Muscle layer of duodenum (tissue), 2 donors: ENCODE results near the gene GLB1L.
"Not testable (repeated sequence)": the region's sequence is repeated elsewhere in the genome, so short reads cannot be mapped to it uniquely, and the experiment has no call there.

ENCODE experiments used
- H3K27ac ChIP-seq: one replicate; pipeline ENCODE4 v1.7.0; 2013; ENCODE audit warnings: mild to moderate bottlenecking, low read length
- H3K27me3 ChIP-seq: one replicate; pipeline ENCODE4 v1.7.0; 2013; ENCODE audit warnings: low read depth, mild to moderate bottlenecking, control low read depth, low read length
- H3K36me3 ChIP-seq, 2 donors: one replicate each; pipeline ENCODE4 v1.7.0; 2013; ENCODE audit warnings: low read length in 2 of 2, control low read depth in 1 of 2, mild to moderate bottlenecking in 1 of 2; ENCODE audit not compliant: insufficient read depth in 2 of 2, control insufficient read depth in 1 of 2
- H3K4me1 ChIP-seq, 2 donors: one replicate each; pipeline ENCODE4 v1.7.0; 2013; ENCODE audit warnings: low read length in 2 of 2, mild to moderate bottlenecking in 2 of 2, control low read depth in 1 of 2, moderate library complexity in 1 of 2; ENCODE audit not compliant: insufficient read depth in 2 of 2, control insufficient read depth in 1 of 2
- H3K4me3 ChIP-seq, 2 donors: one replicate each; pipeline ENCODE4 v1.7.0; 2013; ENCODE audit warnings: low read length in 2 of 2, low read depth in 1 of 2, mild to moderate bottlenecking in 1 of 2
- H3K9me3 ChIP-seq, 2 donors: one replicate each; pipeline ENCODE4 v1.7.0; 2013; ENCODE audit warnings: low read length in 2 of 2, control low read depth in 1 of 2, mild to moderate bottlenecking in 1 of 2; ENCODE audit not compliant: control insufficient read depth in 1 of 2
- donor health status: healthy.

GLB1L gene

DNA sequence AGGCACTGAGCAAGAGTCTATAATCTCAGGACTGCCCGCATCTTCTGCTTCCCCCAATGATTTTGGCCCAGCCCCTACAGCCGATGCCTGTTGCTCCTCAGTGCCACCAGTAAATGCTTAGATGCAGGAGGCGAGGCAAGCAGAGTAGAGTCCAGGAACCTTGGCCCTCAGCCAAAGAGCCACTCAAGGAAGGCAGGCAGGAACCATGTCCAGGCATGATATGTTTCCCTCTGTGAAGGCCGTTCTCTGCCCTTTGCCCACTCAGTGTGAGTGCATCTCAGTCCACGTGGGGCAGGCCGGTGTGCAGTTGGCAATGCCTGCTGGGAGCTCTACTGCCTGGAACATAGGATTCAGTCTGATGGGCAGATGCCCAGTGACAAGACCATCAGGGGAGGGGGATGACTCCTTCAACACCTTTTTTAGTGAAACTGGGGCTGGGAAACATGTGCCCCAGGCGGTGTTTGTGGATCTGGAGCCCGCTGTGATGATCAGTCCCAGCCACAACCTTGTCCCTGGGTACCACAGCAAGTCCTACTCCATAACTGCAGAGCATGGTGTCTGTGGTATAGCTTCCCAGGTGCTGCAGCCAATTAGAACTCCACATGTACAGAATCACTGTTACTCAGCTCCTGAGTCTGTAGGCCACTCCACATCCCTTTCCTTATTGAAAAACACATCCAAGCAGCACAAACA, 24.3 kb upstream of the GLB1L start:
- Histone ChIP-seq H3K4me1 (peaks cover 0 to 5% of the 10 kb centered on the region in 2 donors), H3K27ac (no peak overlapping the region), H3K27me3 (no peaks in the 10 kb centered on the region), H3K4me3 (no peak overlapping the region), H3K9me3 (no peaks in the 10 kb centered on the region), H3K36me3 (peaks cover 0 to 4% of the 10 kb centered on the region in 2 donors)

DNA sequence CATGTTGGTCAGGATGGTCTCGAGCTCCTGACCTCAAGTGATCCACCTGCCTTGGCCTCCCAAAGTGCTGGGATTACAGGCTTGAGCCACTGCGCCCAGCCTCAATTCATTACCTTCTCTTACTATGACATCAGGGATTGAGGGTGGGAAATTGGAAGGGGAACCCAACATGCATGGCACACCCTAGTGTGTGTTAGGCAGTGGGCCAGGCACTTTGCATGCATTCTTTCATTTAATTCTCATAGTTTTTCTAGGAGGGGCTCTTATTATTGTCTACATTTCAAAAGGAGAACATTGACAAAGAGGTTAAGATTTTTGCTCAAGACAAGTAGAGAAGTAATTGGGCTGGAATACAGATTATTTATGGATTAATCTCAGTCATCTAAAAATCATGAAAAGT, 23.1 kb upstream of the GLB1L start:
- no peaks in the 10 kb centered on the region for H3K4me1 ChIP-seq
- no peaks in the 10 kb centered on the region for H3K9me3 ChIP-seq
- no peaks in the 10 kb centered on the region for H3K27me3 ChIP-seq
- H3K27ac ChIP-seq, result no peak overlapping the region
- no peaks in the 10 kb centered on the region for H3K36me3 ChIP-seq
- no peak overlapping the region for H3K4me3 ChIP-seq

DNA sequence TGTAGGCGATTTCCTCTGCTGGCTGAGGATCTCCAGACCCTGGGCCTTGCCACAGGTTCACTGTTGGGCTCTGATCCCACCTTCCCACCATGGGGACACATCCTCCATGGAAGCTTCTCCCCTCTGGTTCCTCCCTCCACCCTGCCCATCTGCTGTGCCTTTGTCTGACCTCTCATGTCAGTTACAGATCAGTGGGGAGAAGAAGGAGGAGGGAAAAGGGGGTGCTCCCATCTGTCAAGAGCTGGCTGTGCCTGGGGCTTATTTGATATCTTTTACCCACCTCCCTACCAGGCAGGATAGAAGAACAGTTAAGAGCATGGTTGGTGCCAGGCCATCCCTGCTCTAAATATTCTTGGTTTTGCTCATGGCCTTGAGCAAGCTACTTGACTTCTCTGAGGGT, 21.6 kb upstream of the GLB1L start:
- Histone ChIP-seq H3K4me1 (no peaks in the 10 kb centered on the region), H3K27ac (no peak overlapping the region), H3K9me3 (no peaks in the 10 kb centered on the region), H3K4me3 (no peak overlapping the region), H3K36me3 (no peaks in the 10 kb centered on the region), H3K27me3 (peaks cover 5% of the 10 kb centered on the region)

DNA sequence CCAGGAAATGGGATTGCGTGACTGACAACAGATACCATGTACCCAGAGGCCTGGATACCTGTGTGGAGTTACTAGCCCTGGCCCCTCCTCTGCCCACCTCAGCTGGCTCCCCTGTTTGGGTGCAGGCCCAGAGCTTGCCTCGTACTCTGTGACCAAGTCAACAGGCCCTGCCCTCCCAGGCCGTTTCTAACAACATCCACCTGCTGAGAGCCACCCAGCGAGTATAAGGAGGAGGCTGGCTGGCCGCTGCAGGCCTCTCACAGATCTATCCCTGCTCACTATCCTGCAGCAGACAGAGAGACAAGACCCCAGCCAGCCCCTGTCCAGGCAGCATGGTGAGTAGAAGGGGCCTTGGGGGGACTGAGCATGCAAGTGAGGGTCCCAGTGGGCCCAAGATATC, 21.0 kb upstream of the GLB1L start:
- Histone ChIP-seq H3K27ac (no peak overlapping the region), H3K4me3 (no peak overlapping the region), H3K36me3 (no peaks in the 10 kb centered on the region), H3K27me3 (peaks cover 5% of the 10 kb centered on the region), H3K4me1 (no peaks in the 10 kb centered on the region), H3K9me3 (no peaks in the 10 kb centered on the region)

DNA sequence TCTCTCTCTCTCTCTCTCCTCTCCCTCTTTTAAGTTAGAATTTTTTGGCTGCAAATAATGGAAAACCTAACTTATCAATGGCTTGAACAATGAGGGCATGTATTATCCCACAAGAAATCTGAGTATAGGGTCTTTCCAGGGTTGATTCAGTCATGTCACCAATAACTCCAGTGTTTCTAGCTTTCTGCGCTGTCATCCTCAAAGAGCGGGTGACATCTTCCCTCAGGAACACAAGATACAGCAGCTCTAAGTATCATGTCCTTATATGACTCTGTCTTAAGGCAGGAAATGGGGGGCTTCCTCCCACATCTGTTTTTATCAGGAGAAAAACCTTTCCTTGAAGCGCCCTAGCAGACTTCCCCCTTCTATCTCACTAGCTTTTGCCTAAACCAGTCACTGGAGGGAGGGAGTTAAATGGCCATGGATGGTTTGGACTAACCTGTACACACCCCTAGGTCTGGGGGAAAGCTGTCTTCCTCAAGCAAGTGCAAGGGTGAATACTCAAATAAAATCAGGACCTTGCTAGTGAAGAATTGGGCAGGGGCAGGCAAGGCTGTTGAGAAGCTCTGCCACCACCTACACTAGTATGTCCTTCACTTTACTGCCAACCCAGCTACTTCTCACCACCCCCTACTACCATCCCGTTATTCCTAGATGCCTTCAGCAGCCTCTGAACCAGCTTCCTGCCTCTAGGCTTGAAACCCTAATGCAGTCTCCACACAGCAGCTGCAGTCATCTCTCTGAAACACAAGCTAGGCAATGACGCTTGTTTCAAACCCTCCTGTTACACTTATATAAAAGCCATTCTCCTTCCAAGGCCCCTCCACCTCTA, 16.0 kb upstream of the GLB1L start:
- Histone ChIP-seq H3K4me3 (no peak overlapping the region), H3K4me1 (no peaks in the 10 kb centered on the region), H3K36me3 (no peaks in the 10 kb centered on the region), H3K9me3 (no peaks in the 10 kb centered on the region), H3K27ac (no peak overlapping the region), H3K27me3 (peaks cover 5% of the 10 kb centered on the region)

DNA sequence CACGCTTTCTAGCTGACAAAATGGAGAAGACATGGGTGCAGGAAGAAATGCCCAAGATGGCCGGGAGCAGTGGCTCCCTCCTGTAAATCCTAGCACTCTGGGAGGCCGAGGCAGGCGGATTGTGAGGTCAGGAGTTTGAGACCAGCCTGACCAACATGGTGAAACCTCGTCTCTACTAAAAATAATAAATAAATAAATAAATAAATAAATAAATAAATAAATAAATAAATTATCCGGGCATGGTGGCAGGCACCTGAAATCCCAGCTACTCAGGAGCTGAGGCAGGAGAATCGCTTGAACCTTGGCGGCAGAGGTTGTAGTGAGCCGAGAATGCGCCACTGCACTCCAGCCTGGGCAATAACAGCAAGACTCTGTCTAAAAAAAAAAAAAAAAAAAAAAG, 13.7 kb upstream of the GLB1L start:
- H3K9me3 ChIP-seq, H3K36me3 ChIP-seq, H3K4me1 ChIP-seq, H3K27ac ChIP-seq, H3K27me3 ChIP-seq, H3K4me3 ChIP-seq: not testable (repeated sequence)

DNA sequence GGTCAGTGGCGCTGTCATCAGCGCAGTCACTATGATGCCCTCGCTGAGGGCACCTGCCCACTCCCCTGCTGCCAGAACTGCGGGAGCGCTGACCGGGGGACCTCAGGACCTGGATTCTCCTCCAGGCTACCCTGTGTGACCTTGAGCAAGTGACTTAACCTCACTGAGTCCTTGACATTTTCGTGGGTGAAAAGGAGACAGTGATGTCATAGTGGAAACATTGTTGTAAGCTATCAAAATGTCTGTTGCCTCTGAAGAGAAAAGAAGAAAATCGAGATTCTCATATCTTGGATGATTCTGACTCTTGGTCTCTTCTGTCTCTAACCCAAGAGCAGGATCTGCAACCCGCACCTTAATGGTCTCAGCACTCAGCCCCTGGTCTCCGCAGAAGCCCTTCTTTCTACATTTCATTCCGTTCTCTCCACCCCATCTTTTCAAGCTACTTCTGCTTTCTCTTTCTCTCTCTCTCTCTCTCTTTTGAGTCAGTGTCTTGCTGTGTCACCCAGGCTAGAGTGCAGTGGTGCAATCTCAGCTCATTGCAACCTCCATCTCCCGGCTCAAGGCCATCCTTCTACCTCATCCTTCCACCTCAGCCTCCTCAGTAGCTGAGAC, 9.5 kb upstream of the GLB1L start:
- no peaks in the 10 kb centered on the region for H3K27me3 ChIP-seq
- peak overlapping the region; percentile 33 for H3K27ac ChIP-seq
- H3K4me1 ChIP-seq, result peaks cover 8 to 15% of the 10 kb centered on the region in 2 donors
- no peaks in the 10 kb centered on the region for H3K9me3 ChIP-seq
- H3K36me3 ChIP-seq, result peaks cover 0 to 11% of the 10 kb centered on the region in 2 donors
- H3K4me3 ChIP-seq, result peak overlapping the region; percentile 75 to 84

DNA sequence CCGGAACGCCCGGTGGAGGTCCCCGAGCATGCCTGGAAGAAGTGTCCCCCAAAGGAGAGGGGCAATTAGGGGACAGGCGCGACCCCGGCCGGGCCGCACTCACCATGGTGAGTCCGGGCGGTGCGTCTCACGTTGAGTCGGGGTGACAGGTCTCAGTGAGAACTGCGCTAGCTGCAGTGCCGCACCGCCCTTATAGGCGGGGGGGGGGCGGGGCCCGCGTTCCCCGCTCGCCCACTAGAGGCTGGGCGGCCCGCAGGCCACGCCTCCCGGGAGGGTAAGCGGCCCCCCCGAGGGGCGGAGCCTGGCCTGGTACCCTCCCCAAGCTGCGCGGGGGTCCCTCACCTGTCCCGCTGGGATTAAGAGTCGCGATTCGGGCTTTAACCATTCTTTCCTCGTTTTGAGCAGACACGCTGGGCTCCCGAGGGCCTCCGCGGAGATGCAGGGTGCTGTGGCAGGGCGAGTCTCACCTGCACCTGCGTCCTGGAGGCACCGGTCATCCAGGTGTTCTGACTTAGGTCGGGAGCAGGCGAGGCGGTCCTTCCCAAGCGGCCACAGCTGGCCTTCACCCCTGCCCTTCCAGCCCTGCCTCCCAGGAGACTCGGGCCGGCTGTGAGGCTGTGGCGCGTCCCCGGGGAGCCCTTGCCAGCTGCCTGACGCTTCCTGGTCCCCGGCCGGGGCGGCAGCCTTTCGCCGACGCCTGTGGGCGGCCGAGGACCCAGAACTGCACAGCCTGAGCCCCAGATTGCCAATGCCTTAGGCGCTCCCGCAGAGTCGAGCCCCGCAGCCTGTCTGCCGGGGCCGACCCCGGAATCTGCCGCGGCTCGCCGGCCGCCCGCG, 8.7 kb upstream of the GLB1L start, which contains the start of gene TUBA4A:
Gene TUBA4A, minus strand, starts transcription at position 166 of the 837 bp plus-strand sequence. Its CDS starts 60 bp downstream, at position 106.
- H3K36me3 ChIP-seq, result peaks cover 0 to 14% of the 10 kb centered on the region in 2 donors
- H3K27me3 ChIP-seq, result no peaks in the 10 kb centered on the region
- peak within 1 kb of the TSS; percentile 75 to 84 for H3K4me3 ChIP-seq
- peak within 1 kb of the TSS; percentile 72 for H3K27ac ChIP-seq
- H3K4me1 ChIP-seq, result peaks cover 15 to 22% of the 10 kb centered on the region in 2 donors
- H3K9me3 ChIP-seq, result no peaks in the 10 kb centered on the region

DNA sequence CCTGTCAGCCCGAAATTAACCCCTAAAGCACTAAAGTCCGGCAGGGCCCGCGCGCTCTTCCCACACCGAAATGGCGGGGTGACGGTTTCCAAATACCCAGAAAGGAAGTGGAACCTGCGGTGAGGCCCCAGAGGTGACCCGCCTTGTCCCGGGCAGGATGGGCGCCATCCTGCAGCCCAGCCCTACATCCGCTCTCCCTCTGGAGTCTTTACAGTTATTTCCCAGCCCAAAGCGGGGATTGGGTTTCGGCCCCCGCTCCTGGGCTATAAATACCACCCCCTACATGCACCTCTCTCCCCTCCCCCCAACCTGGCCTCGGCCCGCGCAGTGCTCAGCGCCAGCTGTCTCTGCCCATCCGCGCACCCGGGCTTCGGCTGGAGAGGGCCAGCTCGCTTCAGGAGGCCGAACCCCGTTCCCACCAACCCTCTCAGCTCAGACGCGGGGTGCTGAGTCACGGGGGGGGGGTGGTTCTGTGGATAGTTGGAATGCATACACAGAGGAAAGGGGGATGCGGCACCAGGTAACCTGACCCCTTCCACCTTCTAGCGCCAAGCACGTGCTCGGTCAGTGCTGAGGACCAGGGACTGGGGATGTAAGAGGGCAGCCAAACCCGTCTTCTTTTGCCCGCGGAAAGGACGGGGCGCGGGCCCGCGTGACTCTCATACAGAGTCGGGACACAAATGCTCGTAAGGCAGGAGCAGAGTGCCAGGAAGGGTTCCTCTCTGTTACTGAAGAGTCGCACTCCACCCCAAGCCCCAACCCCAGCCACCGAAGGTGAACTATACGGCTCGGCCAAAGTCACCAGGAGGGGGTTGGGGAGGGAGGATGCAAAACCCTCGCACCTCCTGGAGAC, 7.9 kb upstream of the GLB1L start, which contains the start of gene TUBA4B:
Gene TUBA4B, plus strand, starts transcription at position 344 of the 853 bp plus-strand sequence. Its CDS starts 165 bp downstream, at position 509.
- Histone ChIP-seq H3K4me3 (peak within 1 kb of the TSS; percentile 75 to 84), H3K27me3 (no peaks in the 10 kb centered on the region), H3K27ac (peak within 1 kb of the TSS; percentile 72), H3K4me1 (peaks cover 18 to 26% of the 10 kb centered on the region in 2 donors), H3K36me3 (peaks cover 3 to 21% of the 10 kb centered on the region in 2 donors), H3K9me3 (no peaks in the 10 kb centered on the region)

DNA sequence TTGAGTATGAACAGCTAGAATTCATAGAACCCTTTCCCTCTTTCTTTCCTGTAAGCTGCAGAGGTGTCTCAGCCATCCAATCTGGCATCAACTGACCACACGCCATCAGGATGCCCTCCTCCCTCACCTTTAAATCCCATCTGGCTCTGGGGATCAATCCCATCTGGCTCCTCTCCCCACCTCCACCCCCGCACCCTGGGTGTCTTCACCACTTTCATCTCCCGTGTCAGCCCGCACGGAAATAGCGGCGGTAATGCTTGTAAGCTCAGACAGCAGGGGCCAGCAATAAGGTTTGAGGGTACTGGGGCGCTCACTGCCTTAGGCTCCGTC, 7.3 kb upstream of the GLB1L start:
- Histone ChIP-seq H3K27ac (peak overlapping the region; percentile 72), H3K9me3 (no peaks in the 10 kb centered on the region), H3K27me3 (no peaks in the 10 kb centered on the region), H3K4me1 (peaks cover 18 to 26% of the 10 kb centered on the region in 2 donors), H3K4me3 (peak overlapping the region; percentile 75 to 84), H3K36me3 (peaks cover 8 to 25% of the 10 kb centered on the region in 2 donors)
